ENCODE results near the gene ACOT8. TPM values are rescaled to one million over a fixed set of nuclear protein-coding genes. Genes with fewer than 3 reads are reported as not detected.

Gene ACOT8
- total RNA-seq, 2 experiments from 2014 or later: 18.5 to 21.2 TPM

DNA sequence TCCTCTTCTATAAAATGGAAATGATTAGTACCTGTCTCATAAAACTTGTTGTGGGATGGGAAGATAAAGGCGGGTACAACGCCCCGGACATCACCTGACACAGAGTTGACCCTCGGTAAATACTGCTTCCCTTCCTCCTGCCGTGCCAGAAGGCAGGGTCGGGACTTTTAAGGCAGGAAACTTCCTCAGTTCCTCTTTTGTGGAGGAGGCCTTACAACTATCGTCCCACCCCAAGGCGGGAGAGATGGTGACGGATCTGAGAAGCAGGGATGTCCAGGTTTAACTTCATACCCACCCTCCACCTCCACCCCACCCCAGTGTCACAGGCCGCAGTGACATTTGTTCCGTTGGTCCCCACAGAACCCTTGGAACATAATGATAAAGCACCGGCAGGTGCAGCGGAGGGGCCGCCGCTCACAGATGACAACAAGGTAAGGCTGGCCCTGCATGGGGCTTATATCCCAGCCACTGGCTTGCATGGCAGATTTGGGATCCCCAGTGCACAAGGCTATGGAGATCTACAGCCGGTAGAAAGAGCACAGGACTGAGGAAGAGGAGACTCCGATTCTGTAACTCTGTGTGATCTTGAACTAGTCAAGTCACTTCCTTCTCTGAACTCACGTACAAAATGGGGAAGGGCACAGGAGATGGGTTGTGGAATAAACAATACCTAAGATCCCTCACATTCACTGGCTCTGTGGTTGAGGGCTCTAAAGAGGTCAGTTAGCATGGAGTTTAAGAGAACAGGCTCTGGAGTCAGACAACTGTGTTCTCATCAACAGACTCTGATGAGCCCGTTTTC lies 64.7 kb downstream of the ACOT8 start:
- no peaks in the 10 kb centered on the region for H3K9me3 Mint-ChIP-seq
- DNase-seq (peak; percentile 19), ATAC-seq (peak; percentile 4)
- peaks cover 24% of the 10 kb centered on the region for H3K36me3 Mint-ChIP-seq (ENCODE audit: low read depth)
- no peaks in the 10 kb centered on the region for H3K27me3 Mint-ChIP-seq
- TF ChIP-seq, protein P1, sequence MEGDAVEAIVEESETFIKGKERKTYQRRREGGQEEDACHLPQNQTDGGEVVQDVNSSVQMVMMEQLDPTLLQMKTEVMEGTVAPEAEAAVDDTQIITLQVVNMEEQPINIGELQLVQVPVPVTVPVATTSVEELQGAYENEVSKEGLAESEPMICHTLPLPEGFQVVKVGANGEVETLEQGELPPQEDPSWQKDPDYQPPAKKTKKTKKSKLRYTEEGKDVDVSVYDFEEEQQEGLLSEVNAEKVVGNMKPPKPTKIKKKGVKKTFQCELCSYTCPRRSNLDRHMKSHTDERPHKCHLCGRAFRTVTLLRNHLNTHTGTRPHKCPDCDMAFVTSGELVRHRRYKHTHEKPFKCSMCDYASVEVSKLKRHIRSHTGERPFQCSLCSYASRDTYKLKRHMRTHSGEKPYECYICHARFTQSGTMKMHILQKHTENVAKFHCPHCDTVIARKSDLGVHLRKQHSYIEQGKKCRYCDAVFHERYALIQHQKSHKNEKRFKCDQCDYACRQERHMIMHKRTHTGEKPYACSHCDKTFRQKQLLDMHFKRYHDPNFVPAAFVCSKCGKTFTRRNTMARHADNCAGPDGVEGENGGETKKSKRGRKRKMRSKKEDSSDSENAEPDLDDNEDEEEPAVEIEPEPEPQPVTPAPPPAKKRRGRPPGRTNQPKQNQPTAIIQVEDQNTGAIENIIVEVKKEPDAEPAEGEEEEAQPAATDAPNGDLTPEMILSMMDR (IDR thresholded peaks at IDR 0.05): no peak
- intact Hi-C loops (cut with micrococcal nuclease): no loop called here
- peak overlapping the region; percentile 93 for H3K27ac Mint-ChIP-seq
- CTCF ChIA-PET: interaction anchor here (1.1 to 3.1 kb wide), 3 partner anchors 21 to 195 kb away, joined by 4 to 15 read pairs (median 7); no protein-coding TSS in a partner anchor
- POLR2A ChIA-PET: interaction anchor here (1.1 to 1.2 kb wide), 2 partner anchors 13 to 178 kb away, joined by 3 to 4 read pairs; no protein-coding TSS in a partner anchor
- peak overlapping the region; percentile 80 for H3K4me3 Mint-ChIP-seq
- peaks cover 15% of the 10 kb centered on the region for H3K4me1 Mint-ChIP-seq (ENCODE audit: low read depth)

Other genes starting within 250 kb of the ACOT8 start
- gene WFDC10A, start 227.7 kb downstream of the ACOT8 start, total RNA-seq: not detected
- not detected for gene WFDC9, start 226.1 kb downstream of the ACOT8 start, total RNA-seq
- gene WFDC11, start 187.2 kb downstream of the ACOT8 start, total RNA-seq: not detected
- not detected for gene WFDC13, start 155.4 kb downstream of the ACOT8 start, total RNA-seq
- gene WFDC10B, start 152.4 kb downstream of the ACOT8 start, total RNA-seq: not detected
- gene SPINT4, start 135.0 kb downstream of the ACOT8 start, total RNA-seq: not detected
- gene WFDC3, start 65.5 kb downstream of the ACOT8 start, total RNA-seq: under 1 TPM in 1 of 2 experiments, not detected in 1; 0.54 TPM
- 10 to 100 TPM; 25.3 to 27.1 TPM for gene DNTTIP1, start 65.4 kb downstream of the ACOT8 start, total RNA-seq
- 100 to 1,000 TPM; 149 to 151 TPM for gene UBE2C, start 44.7 kb downstream of the ACOT8 start, total RNA-seq
- not detected for gene TNNC2, start 30.1 kb downstream of the ACOT8 start, total RNA-seq
- 1 to 10 TPM; 1.4 to 1.7 TPM for gene SNX21, start 23.6 kb downstream of the ACOT8 start, total RNA-seq
- 1 to 10 TPM; 3.5 to 3.6 TPM for gene ZSWIM3, start 222 bp upstream of the ACOT8 start, total RNA-seq
- gene ZSWIM1, start 23.8 kb upstream of the ACOT8 start, total RNA-seq: 1 to 10 TPM; 8.2 to 9.1 TPM
- gene SPATA25, start 30.2 kb upstream of the ACOT8 start, total RNA-seq: under 1 TPM; 0.58 to 0.74 TPM
- 1 to 10 TPM; 2.4 to 2.9 TPM for gene NEURL2, start 33.8 kb upstream of the ACOT8 start, total RNA-seq
- 10 to 100 TPM; 34.5 to 40.2 TPM for gene CTSA, start 33.9 kb upstream of the ACOT8 start, total RNA-seq
- 1 to 10 TPM; 7.4 to 8.6 TPM for gene PLTP, start 54.8 kb upstream of the ACOT8 start, total RNA-seq
- 10 to 100 TPM; 27.8 to 29.5 TPM for gene PCIF1, start 77.3 kb upstream of the ACOT8 start, total RNA-seq
- 10 to 100 TPM; 27.0 to 28.8 TPM for gene ZNF335, start 114.8 kb upstream of the ACOT8 start, total RNA-seq
- under 1 TPM in 1 of 2 experiments, not detected in 1; 0.11 TPM for gene MMP9, start 151.5 kb upstream of the ACOT8 start, total RNA-seq
- gene SLC12A5, start 171.8 kb upstream of the ACOT8 start, total RNA-seq: under 1 TPM in 1 of 2 experiments, not detected in 1; 0.43 TPM
- gene NCOA5, start 232.6 kb upstream of the ACOT8 start, total RNA-seq: 10 to 100 TPM; 13.1 to 16.8 TPM

Data from activated CD8-positive, alpha-beta T cell treated with anti-CD3 and anti-CD28 coated beads for 36 hours (primary cell).